Measurements from ENCODE around the gene ZNF282. TPM values are rescaled to one million over a fixed set of nuclear protein-coding genes. Genes with fewer than 3 reads are reported as not detected.

ZNF282 gene
- total and polyA plus RNA-seq, 2 donors from 2014 or later: 9.3 to 24.5 TPM

DNA sequence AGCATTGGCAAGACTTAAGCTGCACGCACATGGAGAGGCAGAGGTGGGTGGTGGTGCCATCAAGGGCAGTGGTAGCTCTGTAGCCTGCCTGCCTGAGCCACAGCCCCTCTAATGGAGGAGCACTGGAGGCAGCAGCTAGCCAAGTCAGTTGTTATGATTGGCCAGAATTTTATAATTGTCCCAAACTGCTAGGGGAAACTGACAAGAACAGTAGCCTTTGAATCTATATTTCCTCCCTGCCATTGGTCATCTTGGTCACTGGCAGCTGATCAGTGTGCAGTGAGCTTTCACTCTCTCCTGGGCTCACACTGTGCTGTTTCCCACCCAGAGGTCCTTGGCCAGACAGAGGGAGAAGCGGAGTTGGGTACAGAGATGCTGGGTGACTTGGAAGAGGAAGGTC lies 57.0 kb downstream of the ZNF282 start:
- TF ChIP-seq, protein P1, sequence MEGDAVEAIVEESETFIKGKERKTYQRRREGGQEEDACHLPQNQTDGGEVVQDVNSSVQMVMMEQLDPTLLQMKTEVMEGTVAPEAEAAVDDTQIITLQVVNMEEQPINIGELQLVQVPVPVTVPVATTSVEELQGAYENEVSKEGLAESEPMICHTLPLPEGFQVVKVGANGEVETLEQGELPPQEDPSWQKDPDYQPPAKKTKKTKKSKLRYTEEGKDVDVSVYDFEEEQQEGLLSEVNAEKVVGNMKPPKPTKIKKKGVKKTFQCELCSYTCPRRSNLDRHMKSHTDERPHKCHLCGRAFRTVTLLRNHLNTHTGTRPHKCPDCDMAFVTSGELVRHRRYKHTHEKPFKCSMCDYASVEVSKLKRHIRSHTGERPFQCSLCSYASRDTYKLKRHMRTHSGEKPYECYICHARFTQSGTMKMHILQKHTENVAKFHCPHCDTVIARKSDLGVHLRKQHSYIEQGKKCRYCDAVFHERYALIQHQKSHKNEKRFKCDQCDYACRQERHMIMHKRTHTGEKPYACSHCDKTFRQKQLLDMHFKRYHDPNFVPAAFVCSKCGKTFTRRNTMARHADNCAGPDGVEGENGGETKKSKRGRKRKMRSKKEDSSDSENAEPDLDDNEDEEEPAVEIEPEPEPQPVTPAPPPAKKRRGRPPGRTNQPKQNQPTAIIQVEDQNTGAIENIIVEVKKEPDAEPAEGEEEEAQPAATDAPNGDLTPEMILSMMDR (IDR thresholded peaks at IDR 0.05; ENCODE audit: borderline replicate concordance, extremely low read depth, insufficient read depth): no peak
- no peak overlapping the region for H3K4me3 ChIP-seq (ENCODE audit: low read length in 3 of 3)
- H3K4me1 ChIP-seq (ENCODE audit: control insufficient read depth in 2 of 3, insufficient read depth in 2 of 3, low read depth in 1 of 3, low read length in 3 of 3): no peaks in the 10 kb centered on the region
- FAIRE-seq (no peak), DNase-seq (no peak)
- H3K36me3 ChIP-seq (ENCODE audit: control insufficient read depth in 2 of 3, insufficient read depth in 3 of 3, low read length in 3 of 3): peaks cover 7 to 49% (median 29%) of the 10 kb centered on the region in 3 donors
- no peak overlapping the region for H3K27ac ChIP-seq (ENCODE audit: low read depth in 2 of 2, low read length in 2 of 2)
- intact Hi-C loops (cut with DNase I): no loop called here
- H3K27me3 ChIP-seq (ENCODE audit: control insufficient read depth, insufficient read depth, low read length): no peaks in the 10 kb centered on the region
- H3K9ac ChIP-seq (ENCODE audit: low read length in 3 of 3): no peak overlapping the region
- H3K9me3 ChIP-seq (ENCODE audit: control insufficient read depth in 2 of 3, insufficient read depth in 1 of 3, low read length in 3 of 3): no peaks in the 10 kb centered on the region

DNA sequence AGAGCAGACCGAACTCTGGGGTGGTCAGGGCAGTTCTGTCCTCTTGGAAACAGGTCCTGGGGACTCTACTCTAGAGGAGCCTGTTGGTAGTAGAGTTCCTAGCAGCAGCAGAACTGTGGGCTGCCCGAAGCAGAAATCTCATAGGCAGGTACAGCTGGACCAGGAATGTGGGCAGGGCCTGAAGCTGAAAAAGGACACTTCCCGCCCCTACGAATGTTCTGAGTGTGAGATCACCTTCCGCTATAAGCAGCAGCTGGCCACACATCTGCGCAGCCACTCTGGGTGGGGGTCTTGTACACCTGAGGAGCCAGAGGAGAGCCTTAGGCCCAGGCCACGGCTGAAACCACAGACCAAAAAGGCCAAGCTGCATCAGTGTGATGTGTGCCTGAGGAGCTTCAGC lies 58.3 kb downstream of the ZNF282 start:
- DNase-seq: no peak

DNA sequence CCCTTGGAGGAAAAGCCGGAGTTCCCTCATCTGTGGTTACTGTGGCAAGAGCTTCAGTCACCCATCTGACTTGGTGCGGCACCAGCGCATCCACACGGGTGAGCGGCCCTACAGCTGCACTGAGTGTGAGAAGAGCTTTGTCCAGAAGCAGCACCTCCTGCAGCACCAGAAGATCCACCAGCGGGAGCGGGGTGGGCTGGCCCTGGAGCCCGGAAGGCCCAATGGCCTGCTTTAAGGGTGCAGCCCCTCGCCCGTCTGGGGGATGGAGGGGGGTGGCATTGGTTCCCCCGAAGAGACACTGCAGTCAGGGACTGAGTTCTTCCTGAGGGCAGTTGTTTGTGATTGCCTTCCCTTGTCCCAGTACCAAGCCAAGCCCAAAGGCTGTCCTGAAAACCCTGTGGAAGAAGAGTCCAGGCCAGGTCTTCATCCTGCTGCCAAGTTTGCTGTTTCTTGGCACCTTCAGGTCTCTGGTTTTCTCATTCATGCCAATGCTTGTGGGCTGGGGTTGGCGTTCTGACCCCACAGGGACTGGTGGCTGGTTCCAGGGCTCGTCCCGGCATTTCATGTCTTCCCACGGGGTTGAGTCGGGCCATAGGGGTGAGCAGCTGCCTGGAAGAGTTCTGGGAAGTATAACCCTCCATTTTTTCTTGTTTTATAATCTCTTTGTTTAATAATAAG lies 59.0 kb downstream of the ZNF282 start:
- Histone ChIP-seq H3K36me3 (ENCODE audit: control insufficient read depth in 2 of 3, insufficient read depth in 3 of 3, low read length in 3 of 3) (peaks cover 7 to 49% (median 29%) of the 10 kb centered on the region in 3 donors), H3K9ac (ENCODE audit: low read length in 3 of 3) (no peak overlapping the region), H3K27ac (ENCODE audit: low read depth in 2 of 2, low read length in 2 of 2) (no peak overlapping the region), H3K9me3 (ENCODE audit: control insufficient read depth in 2 of 3, insufficient read depth in 1 of 3, low read length in 3 of 3) (no peaks in the 10 kb centered on the region), H3K4me3 (ENCODE audit: low read length in 3 of 3) (no peak overlapping the region), H3K27me3 (ENCODE audit: control insufficient read depth, insufficient read depth, low read length) (no peaks in the 10 kb centered on the region), H3K4me1 (ENCODE audit: control insufficient read depth in 2 of 3, insufficient read depth in 2 of 3, low read depth in 1 of 3, low read length in 3 of 3) (no peaks in the 10 kb centered on the region)
- FAIRE-seq (no peak), DNase-seq (no peak)
- TF ChIP-seq, protein P1 (IDR thresholded peaks at IDR 0.05; ENCODE audit: borderline replicate concordance, extremely low read depth, insufficient read depth): no peak
- intact Hi-C loops (cut with DNase I): no loop called here

More for the DNA sequence above, 58.3 kb downstream of the ZNF282 start:
- no peak overlapping the region for H3K27ac ChIP-seq (ENCODE audit: low read depth in 2 of 2, low read length in 2 of 2)
- H3K4me1 ChIP-seq (ENCODE audit: control insufficient read depth in 2 of 3, insufficient read depth in 2 of 3, low read depth in 1 of 3, low read length in 3 of 3): no peaks in the 10 kb centered on the region
- H3K27me3 ChIP-seq (ENCODE audit: control insufficient read depth, insufficient read depth, low read length): no peaks in the 10 kb centered on the region
- H3K9me3 ChIP-seq (ENCODE audit: control insufficient read depth in 2 of 3, insufficient read depth in 1 of 3, low read length in 3 of 3): no peaks in the 10 kb centered on the region
- no peak overlapping the region for H3K4me3 ChIP-seq (ENCODE audit: low read length in 3 of 3)
- intact Hi-C loops (cut with DNase I): no loop called here
- peaks cover 7 to 49% (median 29%) of the 10 kb centered on the region in 3 donors for H3K36me3 ChIP-seq (ENCODE audit: control insufficient read depth in 2 of 3, insufficient read depth in 3 of 3, low read length in 3 of 3)
- H3K9ac ChIP-seq (ENCODE audit: low read length in 3 of 3): no peak overlapping the region
- TF ChIP-seq, protein P1 (IDR thresholded peaks at IDR 0.05; ENCODE audit: borderline replicate concordance, extremely low read depth, insufficient read depth): no peak
- FAIRE-seq: no peak
